Left ventricle myocardium superior (tissue), 1 donor: ENCODE measurements around the gene SESN1. TPM values are rescaled to one million over a fixed set of nuclear protein-coding genes. Genes with fewer than 3 reads are reported as not detected.

ENCODE experiments used
- ATAC-seq: fragments of 200-7000 bp; cut with Tn5 transposase; one replicate; pipeline ENCODE4 v1.9.1; 2020; ENCODE audit warnings: mild to moderate bottlenecking, moderate library complexity
- DNase-seq: peaks from one replicate; pipeline ENCODE4 v3.0.0-alpha.2; 2020
- intact Hi-C: fragments of 100-400 bp; cut with micrococcal nuclease; formaldehyde crosslinking; loops from one replicate; pipeline ENCODE4 v1.11.0; 2022
- total RNA-seq: library from RNA; stranded (reverse); fragmentation: NEBNext Ultra II Directional; extraction: Animal tissue kit (Norgen Biotek cat#: 25700); gene quantifications from one replicate; pipeline ENCODE4 v1.2.1, GENCODE V29; 2021
- donor health status: DM: no; HTN: yes; CAD: no; lungs with severe emphysema.

Gene SESN1
- total RNA-seq, 1 donor from 2014 or later, result 70.0 TPM

GRCh38 chr6:109045493-109045892, 49.2 kb downstream of the SESN1 start:
- intact Hi-C loops, result no loop called here
- ATAC-seq, result peak; percentile 34
- no peak for DNase-seq

GRCh38 chr6:109039795-109040194, 54.9 kb downstream of the SESN1 start:
- DNase-seq (no peak), ATAC-seq (peak; percentile 23)
- intact Hi-C loops, result no loop called here

- intact Hi-C loops, result no loop called here
- ATAC-seq (no peak), DNase-seq (no peak)
Observed at GRCh38 chr6:109038837-109039398, 55.7 kb downstream of the SESN1 start.

GRCh38 chr6:109036574-109037294, 57.9 kb downstream of the SESN1 start:
- ATAC-seq (peak; percentile 30), DNase-seq (no peak)
- intact Hi-C loops, result no loop called here

GRCh38 chr6:109034526-109034925, 60.1 kb downstream of the SESN1 start:
- ATAC-seq, result no peak
- no peak for DNase-seq
- intact Hi-C loops, result no loop called here

GRCh38 chr6:109033655-109034054, 61.0 kb downstream of the SESN1 start:
- intact Hi-C loops, result no loop called here
- DNase-seq (no peak), ATAC-seq (no peak)

- ATAC-seq, result peak; percentile 70
- intact Hi-C loops, result no loop called here
- DNase-seq, result no peak
Observed at GRCh38 chr6:109031416-109031815, 63.2 kb downstream of the SESN1 start.

- ATAC-seq, result no peak
- intact Hi-C loops, result no loop called here
- DNase-seq, result no peak
Observed at GRCh38 chr6:109029313-109029712, 65.3 kb downstream of the SESN1 start.

GRCh38 chr6:109028439-109028838, 66.2 kb downstream of the SESN1 start:
- intact Hi-C loops, result no loop called here

GRCh38 chr6:109027964-109028363, 66.7 kb downstream of the SESN1 start:
- no peak for ATAC-seq
- intact Hi-C loops, result no loop called here
- no peak for DNase-seq

More at GRCh38 chr6:109028439-109028838, 66.2 kb downstream of the SESN1 start:
- ATAC-seq, result no peak
- DNase-seq, result no peak

- no peak for DNase-seq
- intact Hi-C loops, result no loop called here
- no peak for ATAC-seq
Observed at GRCh38 chr6:109025639-109026038, 69.0 kb downstream of the SESN1 start.

- peak; percentile 36 for ATAC-seq
- intact Hi-C loops, result no loop called here
- DNase-seq, result peak; percentile 46
Observed at GRCh38 chr6:109024784-109025183, 69.9 kb downstream of the SESN1 start.

GRCh38 chr6:109024368-109024767, 70.3 kb downstream of the SESN1 start:
- intact Hi-C loops, result no loop called here
- ATAC-seq (no peak), DNase-seq (no peak)

- no peak for ATAC-seq
- no peak for DNase-seq
- intact Hi-C loops, result no loop called here
Observed at GRCh38 chr6:109023356-109023925, 71.2 kb downstream of the SESN1 start.

- DNase-seq (no peak), ATAC-seq (no peak)
- intact Hi-C loops, result no loop called here
Observed at GRCh38 chr6:109021870-109022269, 72.8 kb downstream of the SESN1 start.

- ATAC-seq, result no peak
- intact Hi-C loops, result no loop called here
- no peak for DNase-seq
Observed at GRCh38 chr6:109019911-109020310, 74.7 kb downstream of the SESN1 start.

GRCh38 chr6:109015176-109015575, 79.5 kb downstream of the SESN1 start:
- no peak for ATAC-seq
- intact Hi-C loops, result no loop called here
- no peak for DNase-seq

- intact Hi-C loops, result no loop called here
- ATAC-seq, result no peak
- DNase-seq, result no peak
Observed at GRCh38 chr6:109014606-109015005, 80.0 kb downstream of the SESN1 start.

- ATAC-seq (no peak), DNase-seq (no peak)
- intact Hi-C loops, result no loop called here
Observed at GRCh38 chr6:109013656-109014305, 80.9 kb downstream of the SESN1 start.

- intact Hi-C loops, result no loop called here
- ATAC-seq, result no peak
- DNase-seq, result no peak
Observed at GRCh38 chr6:109010705-109011102, 83.9 kb downstream of the SESN1 start.
